ENCODE measurements around the gene IL26. TPM values are rescaled to one million over a fixed set of nuclear protein-coding genes. Genes with fewer than 3 reads are reported as not detected.

Gene IL26
- total and polyA plus RNA-seq, 2 donors (not counting 3 experiments of a cell fraction or from before 2014, with no cell fraction given) = not detected

- Histone ChIP-seq H3K4me3 (replicated peaks in 1 of 3; ENCODE audit: insufficient read depth in 1 of 3, low read depth in 1 of 3, low read length in 3 of 3) (no peak overlapping the region), H3K9me3 (replicated peaks; ENCODE audit: control insufficient read depth, insufficient read depth, low read length) (no peaks in the 10 kb centered on the region), H3K9me1 (replicated peaks; ENCODE audit: control insufficient read depth, extremely low read depth, insufficient read depth, low read length) (no peaks in the 10 kb centered on the region), H3K79me2 (ENCODE audit: control insufficient read depth, insufficient read depth, low read length) (no peaks in the 10 kb centered on the region), H2AFZ (ENCODE audit: low read depth, low read length) (no peak overlapping the region), H3K27me3 (ENCODE audit: control insufficient read depth in 2 of 2, insufficient read depth in 2 of 2, low read length in 2 of 2) (peaks cover 1 to 5% of the 10 kb centered on the region in 2 experiments), H3K4me2 (ENCODE audit: insufficient read depth, low read length) (no peak overlapping the region), H4K20me1 (replicated peaks; ENCODE audit: control insufficient read depth, extremely low read depth, insufficient read depth, low read length) (no peaks in the 10 kb centered on the region), H3K4me1 (ENCODE audit: control insufficient read depth, extremely low read depth, insufficient read depth, low read length) (no peaks in the 10 kb centered on the region), H3K27ac (ENCODE audit: insufficient read depth, low read depth, low read length) (no peak overlapping the region), H3K9ac (replicated peaks; ENCODE audit: extremely low read depth, insufficient read depth, low read length) (no peak overlapping the region), H3K36me3 (ENCODE audit: control insufficient read depth in 2 of 2, extremely low read depth in 1 of 2, insufficient read depth in 2 of 2, low read length in 2 of 2) (no peaks in the 10 kb centered on the region)
- DNase-seq (ENCODE audit: low read depth, low spot score) (no peak), FAIRE-seq (no peak)
- POLR2A ChIA-PET = no interaction called here
- dilution Hi-C loops (cut with MboI; ENCODE audit: extremely low pct_ligation_motif_present, low sequenced_read_pairs) = no loop called here
- CTCF ChIA-PET = interaction anchor here (1.1 to 2.4 kb wide), 1 partner anchor 84 kb away, joined by 6 to 14 read pairs; no protein-coding TSS in a partner anchor
- no peak for TF ChIP-seq FOS (IDR thresholded peaks at IDR 0.05; ENCODE audit: borderline replicate concordance, insufficient read depth, low read length)
- no peak for TF ChIP-seq POLR2A (IDR thresholded peaks at IDR 0.05; ENCODE audit: low read depth, low read length)
- no peak for TF ChIP-seq EZH2 (IDR thresholded peaks at IDR 0.05; ENCODE audit: borderline replicate concordance, low read depth, low read length, severe bottlenecking)
- no peak for TF ChIP-seq MYC (IDR thresholded peaks at IDR 0.05; ENCODE audit: low read depth, low read length)
- no peak for TF ChIP-seq MAX (IDR thresholded peaks at IDR 0.05; ENCODE audit: insufficient read depth, insufficient read length)
- no peak for TF ChIP-seq POLR2AphosphoS5 (IDR thresholded peaks at IDR 0.05; ENCODE audit: insufficient read depth, low read depth, low read length)
- no peak for TF ChIP-seq GATA2 (IDR thresholded peaks at IDR 0.05; ENCODE audit: insufficient read depth, insufficient read length, low read depth, low read length)
- TF ChIP-seq CTCF (IDR thresholded peaks at IDR 0.05; ENCODE audit: extremely low read depth in 1 of 2, insufficient read depth in 1 of 2, low read depth in 1 of 2, low read length in 2 of 2) = no peak
- no peak for TF ChIP-seq JUN (IDR thresholded peaks at IDR 0.05; ENCODE audit: borderline replicate concordance, insufficient read depth, insufficient read length, low read depth)
- intact Hi-C loops (cut with micrococcal nuclease) = no loop called here
- BruUV-seq (replicated peaks) = no TSS peak
Measured at GRCh38 chr12:68233498-68233897, 7.9 kb upstream of the IL26 start.
